Measurements from ENCODE around the gene NHS. TPM values are rescaled to one million over a fixed set of nuclear protein-coding genes. Genes with fewer than 3 reads are reported as not detected.

NHS gene
- total and polyA plus RNA-seq, 2 of the 4 experiments (the other 2 are of a cell fraction), result 0.36 to 0.90 TPM

GRCh38 chrX:17476411-17476810, 101.4 kb downstream of the NHS start:
- no peak overlapping the region for H2BK120ac ChIP-seq (ENCODE audit: low read depth, low read length)
- H2AK9ac ChIP-seq (replicated peaks; ENCODE audit: low read depth, low read length, poor library complexity), result no peak overlapping the region
- H3K27me3 ChIP-seq (ENCODE audit: control insufficient read depth, insufficient read depth, low read length), result peaks cover 4% of the 10 kb centered on the region
- no peak overlapping the region for H3K14ac ChIP-seq (replicated peaks; ENCODE audit: low read depth, low read length)
- no TSS peak for BruUV-seq (replicated peaks)
- H3K27ac ChIP-seq (ENCODE audit: insufficient read depth, low read length), result no peak overlapping the region
- H2BK20ac ChIP-seq (ENCODE audit: low read depth, low read length), result no peak overlapping the region
- no peaks in the 10 kb centered on the region for H4K20me1 ChIP-seq (ENCODE audit: insufficient read depth, low read length)
- H3K18ac ChIP-seq (ENCODE audit: low read depth, low read length), result no peak overlapping the region
- H4K8ac ChIP-seq (ENCODE audit: low read depth in 2 of 2, low read length in 2 of 2), result no peak overlapping the region
- no peak overlapping the region for H3K4me2 ChIP-seq (ENCODE audit: low read depth, low read length)
- H4K91ac ChIP-seq (ENCODE audit: insufficient read depth, low read depth, low read length), result no peak overlapping the region
- H3K79me1 ChIP-seq (ENCODE audit: low read depth in 1 of 2, low read length in 2 of 2), result no peaks in the 10 kb centered on the region
- H3K4ac ChIP-seq (ENCODE audit: low read depth, low read length), result no peak overlapping the region
- CTCF ChIA-PET, result interaction anchor here (0.6 kb wide), 1 partner anchor 111 kb away, joined by 3 read pairs; no protein-coding TSS in a partner anchor
- H2BK5ac ChIP-seq (ENCODE audit: low read depth, low read length, poor library complexity, severe bottlenecking), result no peak overlapping the region
- H3K9me1 ChIP-seq (ENCODE audit: insufficient read depth, low read length), result no peaks in the 10 kb centered on the region
- WGBS, 2 experiments (ENCODE audit: extremely low coverage in 2 of 2, insufficient read length in 1 of 2), result 40% methylated on average over 1 of the region's 2 CpGs; no CpG with 5 or more reads in 1 of the 2 experiments
- H2BK15ac ChIP-seq (ENCODE audit: low read depth, low read length), result no peak overlapping the region
- H3K23ac ChIP-seq (ENCODE audit: low read depth, low read length), result no peak overlapping the region
- no peak for TF ChIP-seq SMC3 (IDR thresholded peaks at IDR 0.05; ENCODE audit: low read depth, low read length)
- TF ChIP-seq MXI1 (IDR thresholded peaks at IDR 0.05; ENCODE audit: borderline replicate concordance, low read depth, low read length), result no peak
- TF ChIP-seq CEBPB (IDR thresholded peaks at IDR 0.05; ENCODE audit: low read depth, low read length), result no peak
- no peak for TF ChIP-seq BHLHE40 (IDR thresholded peaks at IDR 0.05; ENCODE audit: low read depth, low read length)
- no peak for TF ChIP-seq NFE2L2 (IDR thresholded peaks at IDR 0.05; ENCODE audit: low read depth, low read length)
- no peak for TF ChIP-seq RCOR1 (IDR thresholded peaks at IDR 0.05; ENCODE audit: insufficient replicate concordance, low read length)
- TF ChIP-seq RAD21 (IDR thresholded peaks at IDR 0.05; ENCODE audit: low read length), result no peak
- no peak for TF ChIP-seq USF2 (IDR thresholded peaks at IDR 0.05; ENCODE audit: low read depth, low read length)
- no peak for TF ChIP-seq MAFK (IDR thresholded peaks at IDR 0.05; ENCODE audit: low read depth, low read length)
- TF ChIP-seq CTCF (conservative IDR thresholded peaks at IDR 0.05; ENCODE audit: low read depth, low read length), result no peak
- no peak for TF ChIP-seq ELK1 (IDR thresholded peaks at IDR 0.05; ENCODE audit: borderline replicate concordance, low read depth, low read length)
- ATAC-seq (ENCODE audit: low read depth) (no peak), DNase-seq (no peak)
- H2AFZ ChIP-seq (replicated peaks; ENCODE audit: low read length, poor library complexity), result no peak overlapping the region
- no peak overlapping the region for H4K5ac ChIP-seq (ENCODE audit: low read depth, low read length)
- peaks cover 3% of the 10 kb centered on the region; the same call in 1 of the 2 replicates for H3K4me1 ChIP-seq (ENCODE audit: control insufficient read depth, insufficient read depth, low read length)
- H3K9ac ChIP-seq (ENCODE audit: low read depth, low read length), result no peak overlapping the region
- no peaks in the 10 kb centered on the region for H3K36me3 ChIP-seq (ENCODE audit: control insufficient read depth, insufficient read depth, low read length)
- no peak overlapping the region for H2AK5ac ChIP-seq (ENCODE audit: low read depth, low read length)
- dilution Hi-C loops (cut with HindIII; ENCODE audit: low sequenced_read_pairs, unreplicated experiment) (no loop called here), in situ Hi-C loops (cut with MboI; ENCODE audit: low sequenced_read_pairs) (no loop called here), intact Hi-C loops (cut with micrococcal nuclease) (loop anchor here (5.0 to 10.0 kb wide), 2 partner anchors 58 to 1759 kb away; no protein-coding TSS in a partner anchor)
- H3K9me3 ChIP-seq (ENCODE audit: control insufficient read depth, insufficient read depth, low read length), result no peaks in the 10 kb centered on the region
- H3K56ac ChIP-seq (ENCODE audit: extremely low read depth, insufficient read depth, low read length), result no peak overlapping the region
- POLR2A ChIA-PET (ENCODE audit: unreplicated experiment), result no interaction called here
- H3K4me3 ChIP-seq (ENCODE audit: insufficient read depth, low read depth, low read length), result no peak overlapping the region
